COLO668 (cell line): ENCODE data around the gene KCTD1.

Source experiments
- DNase-seq: peaks from one replicate; lab custom pipeline; 2025; ENCODE audit not compliant: unreplicated experiment; lab: John Stamatoyannopoulos, UW

Gene KCTD1

DNA sequence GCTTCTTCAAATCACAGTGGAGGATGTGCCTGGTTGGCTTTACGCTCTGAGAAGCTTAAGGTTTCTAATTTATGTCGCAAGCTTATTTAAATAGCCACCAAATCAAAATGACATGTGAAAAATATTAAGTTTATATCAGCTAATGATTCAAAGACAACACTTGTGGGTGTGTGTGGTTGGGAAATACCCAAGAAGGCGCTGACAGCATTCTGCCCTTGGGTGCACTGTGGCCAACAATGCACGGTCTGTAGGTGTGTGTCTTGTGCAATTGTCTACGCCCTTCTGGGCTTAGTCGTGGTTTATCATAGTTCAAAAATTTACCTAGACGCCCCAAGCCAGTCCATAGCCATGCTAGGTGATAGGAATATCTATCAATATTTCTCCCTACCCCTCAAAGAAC lies 60.9 kb downstream of the KCTD1 start:
- DNase-seq = no peak

DNA sequence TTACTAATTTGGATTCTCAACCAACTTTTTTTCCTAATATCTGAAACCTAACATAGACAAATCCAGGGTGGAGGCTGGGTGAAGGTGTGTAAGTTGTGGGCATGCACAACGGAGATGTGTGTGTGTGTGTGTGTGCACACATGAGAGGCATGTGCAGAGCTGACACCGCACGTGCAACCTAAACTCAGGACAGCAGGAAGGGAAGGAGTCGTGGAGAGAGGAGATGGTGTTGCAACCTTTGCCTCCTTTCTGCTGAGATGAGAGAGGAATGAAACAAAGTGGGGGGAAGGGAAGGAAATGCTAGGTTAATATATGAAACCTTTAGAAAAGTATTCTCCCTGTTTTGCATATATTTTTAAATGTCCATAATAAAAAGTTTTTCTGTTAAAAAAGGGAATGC lies 64.7 kb downstream of the KCTD1 start:
- DNase-seq = no peak

DNA sequence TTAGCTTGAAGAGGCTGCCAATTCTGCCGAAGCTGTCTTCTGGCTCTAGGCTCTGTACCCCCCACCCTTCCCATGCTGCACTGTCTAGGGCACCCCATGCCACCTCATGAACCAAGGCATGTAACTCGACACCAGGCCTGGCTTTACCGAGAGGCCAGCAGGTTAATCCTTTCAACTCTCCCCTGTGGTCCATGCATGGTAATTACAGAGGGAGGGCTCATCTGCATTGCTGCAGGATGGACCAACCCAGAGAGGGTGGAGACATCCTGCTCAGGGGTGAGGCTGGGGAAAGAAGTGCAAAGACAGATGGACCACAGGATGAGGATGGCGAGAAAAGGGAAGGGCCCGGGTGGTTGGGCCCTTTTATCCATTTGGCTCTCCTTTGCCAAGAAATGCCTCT lies 65.8 kb downstream of the KCTD1 start:
- no peak for DNase-seq

DNA sequence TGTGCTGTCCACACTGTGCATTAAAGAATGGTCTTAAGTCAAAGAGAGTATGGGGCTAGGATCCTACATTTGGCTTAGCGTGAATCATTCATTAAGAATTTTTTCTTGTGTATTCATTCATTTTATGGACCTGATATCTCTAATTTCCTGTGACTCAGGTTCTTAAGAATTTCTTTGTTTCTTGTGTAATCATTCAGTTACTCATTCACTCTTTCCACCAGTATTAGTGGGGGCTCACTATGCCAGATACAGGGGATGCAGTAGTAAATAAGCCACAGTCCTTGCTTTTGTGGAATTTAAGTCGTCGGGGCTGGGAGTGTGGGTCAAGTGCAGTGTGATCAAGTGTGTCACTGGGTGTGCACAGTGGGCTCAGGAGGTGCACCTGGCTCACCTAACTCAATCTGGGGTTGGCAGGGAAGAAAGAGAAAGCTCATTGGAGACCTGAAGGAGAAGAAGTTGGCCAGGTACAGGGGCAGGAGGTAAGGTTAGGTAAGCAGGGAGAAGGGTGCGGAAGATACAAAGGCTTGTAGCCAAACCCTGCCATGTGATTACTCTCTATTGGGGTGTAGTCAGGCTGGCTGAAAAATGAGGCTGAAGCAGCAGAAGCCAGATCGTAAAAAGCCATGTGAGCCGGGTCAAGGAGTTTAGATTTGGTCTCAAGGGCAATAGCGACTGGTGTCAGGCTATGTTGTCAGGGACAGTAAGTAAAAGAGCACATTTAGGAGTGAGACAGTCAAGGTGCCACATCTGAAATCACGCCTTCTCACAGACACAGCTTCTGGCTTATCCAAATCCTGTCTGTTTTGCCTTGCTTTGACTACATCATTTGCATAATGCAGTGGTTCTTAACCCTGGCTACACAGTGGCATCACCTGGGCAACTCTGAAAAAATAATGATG lies 67.2 kb downstream of the KCTD1 start:
- no peak for DNase-seq

DNA sequence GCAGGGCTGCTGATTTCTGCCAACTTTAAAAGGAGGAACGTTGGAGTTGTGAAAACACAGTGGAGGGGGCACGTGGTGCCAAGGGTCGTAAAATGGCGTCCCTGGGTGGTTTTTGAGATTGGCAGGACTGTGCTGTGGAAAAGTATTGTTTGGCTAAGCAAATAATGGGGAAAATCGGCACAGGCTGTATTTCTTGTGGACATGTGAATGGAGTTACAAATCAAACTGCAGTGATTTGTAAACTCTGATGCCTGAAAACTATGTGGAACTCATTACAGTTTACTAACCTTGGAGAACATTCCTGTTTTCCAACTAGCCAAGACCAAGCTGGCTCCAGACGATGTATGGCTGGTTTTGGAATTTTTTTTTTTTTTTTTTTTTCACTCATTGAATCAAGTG lies 68.7 kb downstream of the KCTD1 start:
- DNase-seq = no peak

DNA sequence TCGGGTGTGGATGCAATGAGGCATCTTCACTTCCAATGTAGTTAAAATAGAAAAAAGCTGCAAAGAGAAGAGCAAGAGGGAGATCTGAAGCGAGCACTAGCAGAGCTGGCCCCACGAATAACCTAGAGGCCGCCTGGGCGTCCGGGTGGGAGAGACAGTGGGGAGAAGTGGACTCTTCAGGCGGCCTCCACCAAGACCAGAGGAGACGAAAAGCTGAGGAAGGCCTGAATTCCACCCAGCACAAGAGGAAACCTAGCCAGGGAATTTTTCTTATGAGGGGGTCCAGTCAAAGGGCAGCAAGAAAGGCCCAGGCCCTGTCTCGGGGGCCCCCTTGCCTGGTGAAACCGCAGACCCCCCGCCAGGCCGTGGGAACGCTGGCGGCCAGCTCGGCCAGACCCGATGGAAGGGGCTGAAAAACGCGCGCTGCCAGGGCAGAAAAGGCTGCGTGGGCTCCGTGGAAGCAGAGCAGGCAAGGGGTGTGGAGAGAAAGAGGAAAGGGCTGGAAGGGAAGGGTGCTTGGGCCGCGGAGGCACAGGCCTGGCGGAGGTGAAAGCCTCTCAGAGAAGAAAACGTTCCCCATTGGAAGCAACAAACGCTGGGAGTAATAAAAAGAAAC lies 69.2 kb downstream of the KCTD1 start:
- DNase-seq = no peak

DNA sequence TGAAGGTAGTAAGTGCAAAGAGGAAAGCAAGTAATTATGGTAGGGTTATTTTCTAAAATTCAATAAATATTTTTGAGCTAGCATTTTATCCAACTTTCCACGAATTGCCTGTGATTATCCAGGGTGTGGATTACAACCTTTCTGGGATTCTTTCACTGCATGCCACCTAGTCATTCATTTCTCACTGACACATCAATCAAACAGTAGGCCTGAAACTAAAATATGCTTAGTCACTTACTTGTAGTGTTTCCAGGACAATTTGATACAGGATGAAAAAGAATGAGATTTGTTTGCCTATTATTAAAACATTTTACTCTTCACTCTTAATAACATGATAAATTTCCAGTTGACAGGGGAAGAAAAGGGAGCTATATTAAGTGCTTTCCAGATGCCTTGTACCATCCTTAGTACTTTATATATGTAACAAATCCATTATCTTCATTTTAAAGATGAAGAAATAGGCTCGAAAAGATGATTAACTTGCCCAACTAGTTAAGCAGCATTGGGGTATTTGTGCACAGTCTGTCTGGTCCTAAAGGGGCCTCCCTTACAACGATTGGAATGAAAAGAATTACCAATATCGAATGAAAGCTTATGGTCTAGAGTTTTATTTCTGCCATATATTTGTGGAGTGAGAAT lies 70.4 kb downstream of the KCTD1 start:
- no peak for DNase-seq

DNA sequence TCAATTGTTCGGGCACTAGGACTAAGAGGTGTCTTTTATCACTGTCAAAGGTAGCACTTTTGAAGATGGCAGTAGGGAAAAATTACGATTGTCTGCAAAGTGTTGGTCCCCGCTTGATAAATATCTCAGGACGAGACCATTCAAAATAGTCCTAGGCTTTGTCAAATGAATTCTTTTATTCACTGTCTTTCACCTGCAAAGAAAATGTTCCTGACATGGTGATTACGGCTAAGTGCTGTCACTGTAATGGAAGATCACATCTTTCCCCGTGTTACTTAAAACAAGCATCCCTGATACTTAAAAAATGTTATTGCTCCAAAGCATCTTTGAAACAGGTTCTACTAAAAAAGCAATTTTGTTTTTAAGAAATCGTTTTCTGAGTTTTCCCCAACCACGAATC lies 71.7 kb downstream of the KCTD1 start:
- DNase-seq = no peak

DNA sequence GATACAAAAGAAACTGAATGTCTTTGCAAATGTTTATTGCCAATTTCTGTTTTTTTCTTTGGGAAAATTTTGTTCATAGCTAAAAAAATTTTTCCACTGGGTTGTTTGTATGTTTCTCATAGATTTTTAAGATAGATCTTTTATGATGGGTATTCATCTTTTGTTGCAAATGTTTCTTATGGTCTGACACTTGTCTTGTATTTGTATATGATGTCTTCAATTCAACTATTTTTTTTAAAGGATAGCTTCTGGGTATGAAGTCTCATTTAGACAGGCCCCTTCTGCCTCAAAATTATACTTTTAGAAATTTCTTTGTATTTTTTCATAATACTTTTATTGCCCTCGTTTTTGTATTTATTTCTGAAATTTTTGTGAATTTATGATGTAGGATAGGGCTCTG lies 73.8 kb downstream of the KCTD1 start:
- DNase-seq = no peak

DNA sequence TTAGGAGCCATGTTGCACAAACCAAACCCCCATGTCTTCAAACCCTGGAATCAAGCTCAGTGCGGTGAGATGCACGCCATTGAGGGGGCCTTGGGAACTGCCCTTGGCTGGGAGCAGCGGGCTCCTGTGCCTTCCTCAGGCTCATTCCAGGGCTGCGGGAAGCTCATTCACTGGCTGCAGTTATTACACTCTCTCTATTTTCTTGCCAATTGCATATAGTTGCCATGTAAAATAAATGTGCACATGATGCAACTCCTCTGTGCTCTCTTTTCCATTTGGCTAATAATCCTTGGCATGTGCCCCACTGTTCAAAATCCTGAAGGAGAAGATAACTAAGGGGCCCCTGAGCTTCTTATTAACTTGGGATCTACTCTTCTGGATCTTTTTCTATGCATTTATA lies 74.7 kb downstream of the KCTD1 start:
- DNase-seq = no peak

DNA sequence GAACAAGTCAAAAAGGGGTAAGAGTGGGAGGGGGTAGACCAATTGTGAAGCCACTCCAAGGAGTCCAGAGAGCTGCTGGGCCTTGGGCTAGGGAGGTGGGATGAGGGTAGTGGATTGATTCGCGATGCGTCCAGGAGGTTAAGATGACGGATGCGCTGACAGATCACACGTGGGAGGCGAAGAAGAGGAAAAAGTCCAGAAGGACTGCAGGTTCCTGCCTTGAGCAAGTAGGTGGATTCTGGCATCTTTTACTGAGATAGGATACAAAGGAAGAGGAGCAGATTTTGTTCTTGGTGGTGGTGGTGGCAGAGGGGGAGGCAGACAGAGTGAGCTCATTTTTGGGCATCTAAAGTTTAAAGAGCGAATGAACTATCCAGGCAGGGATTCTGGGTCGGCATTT lies 76.5 kb downstream of the KCTD1 start:
- no peak for DNase-seq

DNA sequence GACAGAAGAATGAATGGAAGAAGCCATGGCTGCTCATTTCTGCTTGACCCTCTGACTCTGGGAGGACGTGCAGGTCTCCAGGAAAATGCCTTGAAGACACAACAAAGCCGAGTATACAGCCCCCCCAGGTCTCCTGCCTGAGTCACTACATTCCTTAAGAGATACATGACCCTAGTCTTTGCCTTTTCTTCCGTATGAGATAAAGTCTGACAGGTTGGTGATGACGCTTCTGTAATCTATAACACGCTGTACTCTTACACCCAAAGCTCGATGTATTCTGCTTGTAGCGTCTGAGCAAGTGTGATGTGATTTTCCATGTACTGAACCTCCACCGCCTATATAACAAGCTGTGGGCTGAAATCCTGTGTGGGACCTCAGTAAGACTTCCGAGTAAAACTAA lies 77.3 kb downstream of the KCTD1 start:
- no peak for DNase-seq

DNA sequence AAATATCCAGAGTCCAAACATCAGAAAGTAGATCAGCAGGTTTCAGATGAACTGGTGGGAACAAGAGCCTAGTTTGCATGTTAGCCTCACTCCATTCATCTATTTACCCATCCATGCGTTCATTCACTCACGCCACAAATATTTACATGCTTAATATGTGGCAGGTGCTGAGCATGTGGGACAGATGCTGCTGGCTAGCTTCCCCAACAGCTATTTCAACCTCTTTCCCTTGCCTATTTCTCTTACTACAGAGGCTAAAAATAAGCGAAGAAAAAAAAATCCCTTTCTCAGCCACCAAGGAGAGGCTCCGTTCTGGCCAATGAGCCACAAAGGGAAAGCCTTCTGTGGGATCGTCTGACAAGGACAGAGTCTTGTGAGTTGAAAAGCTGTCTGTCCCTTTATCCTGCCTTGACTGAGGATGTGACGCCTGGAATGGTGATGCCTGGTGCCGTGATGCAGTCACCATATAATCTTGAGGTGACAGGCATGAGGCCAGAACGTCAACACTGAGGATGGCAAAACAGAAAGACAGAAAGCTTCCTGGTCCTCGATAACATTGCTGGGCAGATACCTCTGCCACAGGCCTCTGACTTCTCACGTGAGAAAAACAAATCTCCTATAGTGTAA lies 78.2 kb downstream of the KCTD1 start:
- DNase-seq = peak; percentile 77

DNA sequence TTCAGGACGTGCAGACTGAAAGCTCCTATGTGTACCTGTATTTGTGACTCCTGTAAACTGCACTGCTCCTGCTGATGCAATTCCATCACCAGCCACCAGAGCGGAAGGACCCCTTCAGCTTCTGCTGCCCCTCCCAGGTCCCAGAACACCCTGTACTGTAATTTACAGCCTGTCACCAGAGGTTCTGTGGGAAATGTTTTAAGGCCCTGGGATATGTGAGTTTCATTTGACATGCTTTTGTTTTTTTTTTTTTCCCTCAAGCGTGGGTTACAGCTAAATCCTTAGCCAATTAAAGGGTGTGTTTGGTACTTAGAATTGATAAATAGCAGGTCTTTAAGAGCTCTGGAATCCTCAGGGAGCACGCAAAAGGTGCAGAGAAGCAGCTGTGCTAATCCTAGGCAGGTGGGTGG lies 79.4 kb downstream of the KCTD1 start:
- DNase-seq = peak; percentile 87

DNA sequence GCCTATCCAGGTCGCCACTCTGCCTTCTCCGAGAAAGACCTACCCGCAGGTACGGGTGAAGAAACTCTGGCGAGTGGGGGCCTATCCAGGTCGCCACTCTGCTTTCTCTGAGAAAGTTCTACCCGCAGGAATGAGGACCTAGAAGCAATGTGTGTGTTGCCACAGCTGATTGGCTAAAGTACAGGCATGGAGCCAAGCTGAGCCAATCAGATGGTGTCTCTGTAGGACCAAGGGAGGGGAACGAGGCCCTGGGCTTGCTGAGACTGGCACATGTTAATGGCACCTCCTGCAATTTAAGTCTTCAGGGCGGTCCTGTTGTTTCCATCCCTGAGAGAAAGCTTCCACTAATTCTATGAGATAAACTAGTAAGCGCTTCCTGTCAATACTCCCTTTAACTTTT lies 82.3 kb downstream of the KCTD1 start:
- no peak for DNase-seq

DNA sequence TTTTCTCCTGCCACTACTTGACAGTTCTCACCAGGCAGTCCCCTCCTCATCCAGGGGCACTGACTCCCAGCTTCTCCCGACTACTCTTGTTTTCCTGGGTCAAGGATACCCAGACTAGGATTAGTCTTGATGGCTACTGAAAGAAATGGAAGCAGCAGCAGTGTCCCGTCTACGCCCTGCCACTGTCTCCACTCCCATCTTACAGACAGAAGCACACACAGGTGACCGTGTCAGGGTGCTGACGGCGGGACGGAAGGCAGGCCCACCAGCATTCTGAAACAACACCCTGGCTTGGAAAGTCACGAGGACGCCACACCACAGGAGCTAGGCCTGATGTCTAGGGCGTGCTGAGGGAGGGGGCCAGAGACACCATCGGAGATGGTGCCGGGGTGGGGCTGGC lies 82.9 kb downstream of the KCTD1 start:
- DNase-seq = no peak

DNA sequence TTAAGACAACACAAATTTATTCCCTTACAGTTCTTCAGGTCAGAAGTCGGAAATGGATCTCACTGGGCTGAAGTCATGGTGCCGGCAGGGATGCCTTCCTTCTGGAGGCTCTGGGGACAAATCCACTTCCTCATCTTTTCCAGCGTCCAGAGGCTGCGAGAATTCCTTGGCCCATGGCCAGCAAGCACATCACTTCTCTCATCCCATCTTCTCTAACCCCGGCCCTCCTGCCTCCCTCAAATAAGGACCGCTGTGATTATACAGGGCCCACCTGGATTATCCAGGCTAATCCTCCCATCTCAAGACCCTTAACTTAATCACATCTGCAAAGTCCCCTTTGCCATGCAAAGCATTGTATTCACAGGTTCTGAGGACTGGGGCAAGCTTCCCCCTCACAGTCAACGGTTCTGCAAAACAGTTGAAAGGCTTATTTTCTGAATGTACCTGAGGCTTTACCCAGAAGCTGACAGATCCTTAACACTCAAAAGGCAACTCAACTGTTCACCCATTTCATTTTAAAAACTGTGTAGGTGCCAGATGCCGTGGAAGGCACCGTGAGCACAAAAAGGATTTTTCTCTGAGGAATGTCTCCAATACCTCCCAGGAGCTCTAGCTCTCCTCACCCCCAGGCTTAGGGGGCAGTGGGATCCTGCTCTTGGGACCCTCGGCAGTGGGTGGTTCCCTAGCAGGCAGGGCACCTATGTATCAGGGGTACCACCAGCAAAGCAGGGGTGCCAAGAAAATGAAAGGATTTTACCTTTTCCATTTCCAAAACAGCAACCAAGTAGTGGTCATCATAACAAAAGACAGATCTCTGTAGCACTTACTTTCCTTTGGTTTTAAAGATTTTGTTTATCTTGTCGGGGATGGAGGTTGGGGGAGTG lies 84.0 kb downstream of the KCTD1 start:
- DNase-seq = no peak

DNA sequence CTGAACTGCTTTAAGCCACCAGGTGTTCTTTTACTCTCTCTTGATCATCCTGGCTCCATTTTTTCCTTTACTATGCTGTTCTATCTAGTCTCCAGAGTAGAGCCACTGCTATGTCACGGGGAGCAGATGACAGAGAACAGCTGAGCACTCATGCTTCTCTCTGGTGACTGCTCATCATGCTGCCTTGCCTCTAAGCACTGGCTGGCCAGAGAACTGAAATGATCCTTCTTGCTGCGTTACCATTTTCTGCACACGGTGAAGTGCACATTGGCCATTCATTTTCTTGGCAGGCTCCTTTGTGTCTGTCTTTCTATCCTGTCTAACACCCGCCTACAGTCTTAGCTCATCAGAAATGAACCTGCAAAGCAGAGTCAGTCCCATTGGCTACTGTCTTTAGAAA lies 86.0 kb downstream of the KCTD1 start:
- DNase-seq = no peak

DNA sequence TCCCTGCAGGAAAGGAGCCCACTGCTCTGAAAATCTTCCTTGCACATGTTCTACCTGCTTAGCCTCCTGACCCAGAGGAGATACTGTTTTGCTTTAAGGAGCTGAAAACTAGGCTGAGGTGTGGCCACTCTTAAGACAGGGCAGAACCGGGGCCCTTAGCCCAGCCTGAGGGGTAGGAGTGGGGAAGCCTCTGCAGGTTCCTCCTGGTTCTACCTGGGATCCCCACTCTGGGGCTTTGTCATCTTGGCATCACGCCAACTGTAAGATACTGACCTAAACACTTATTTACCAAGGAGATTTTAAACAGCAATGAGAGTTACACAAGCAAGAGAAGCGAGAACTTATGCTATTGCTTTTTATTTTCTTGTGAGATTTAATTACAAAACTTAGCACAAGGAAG lies 86.9 kb downstream of the KCTD1 start:
- DNase-seq = no peak

DNA sequence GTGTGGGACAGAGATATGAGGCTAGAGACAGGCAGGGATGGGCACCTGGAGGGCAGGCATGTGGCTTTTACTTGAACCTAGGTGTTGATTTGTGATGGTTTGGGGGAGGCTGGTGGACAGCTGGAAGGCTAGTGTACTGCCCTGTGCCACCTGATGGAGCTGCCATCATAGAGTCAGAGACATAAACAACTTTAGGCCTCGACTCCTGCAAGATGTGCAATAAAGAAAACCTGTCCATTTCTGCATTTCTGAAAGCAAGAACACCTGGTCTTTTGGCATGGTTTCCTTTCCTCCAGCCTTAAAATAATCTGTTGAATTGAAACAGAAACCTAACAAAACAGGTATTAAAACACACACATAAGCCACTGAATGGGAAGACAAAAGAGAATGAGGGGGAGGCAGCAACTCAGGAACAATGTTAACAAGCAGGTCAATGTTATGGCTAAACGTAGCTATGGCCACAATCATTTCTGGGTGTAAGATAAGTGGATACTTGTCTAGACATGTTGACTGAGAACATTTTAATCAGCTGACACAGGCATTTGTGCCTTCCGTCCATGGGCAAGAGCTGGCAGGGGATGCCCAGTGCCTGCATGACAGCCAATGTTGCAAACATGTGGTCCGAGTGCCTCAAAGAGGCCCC lies 87.8 kb downstream of the KCTD1 start:
- peak; percentile 66 for DNase-seq
